Activated CD8-positive, alpha-beta memory T cell treated with anti-CD3 and anti-CD28 coated beads, Interleukin-2, amount 50 U/mL, for 1 hour (primary cell): ENCODE data around the gene CCDC127.

ENCODE experiments used
- DNase-seq: peaks from one replicate; pipeline ENCODE4 v3.0.0-alpha.2; 2020; ENCODE audit errors: extremely low read depth

CCDC127 gene

GRCh38 chr5:157801-158200 is 60.2 kb downstream of the CCDC127 start:
- DNase-seq: no peak

GRCh38 chr5:157126-157715 is 60.7 kb downstream of the CCDC127 start:
- DNase-seq: no peak

- DNase-seq: no peak
Measured at GRCh38 chr5:156411-157072, 61.4 kb downstream of the CCDC127 start.

DNA sequence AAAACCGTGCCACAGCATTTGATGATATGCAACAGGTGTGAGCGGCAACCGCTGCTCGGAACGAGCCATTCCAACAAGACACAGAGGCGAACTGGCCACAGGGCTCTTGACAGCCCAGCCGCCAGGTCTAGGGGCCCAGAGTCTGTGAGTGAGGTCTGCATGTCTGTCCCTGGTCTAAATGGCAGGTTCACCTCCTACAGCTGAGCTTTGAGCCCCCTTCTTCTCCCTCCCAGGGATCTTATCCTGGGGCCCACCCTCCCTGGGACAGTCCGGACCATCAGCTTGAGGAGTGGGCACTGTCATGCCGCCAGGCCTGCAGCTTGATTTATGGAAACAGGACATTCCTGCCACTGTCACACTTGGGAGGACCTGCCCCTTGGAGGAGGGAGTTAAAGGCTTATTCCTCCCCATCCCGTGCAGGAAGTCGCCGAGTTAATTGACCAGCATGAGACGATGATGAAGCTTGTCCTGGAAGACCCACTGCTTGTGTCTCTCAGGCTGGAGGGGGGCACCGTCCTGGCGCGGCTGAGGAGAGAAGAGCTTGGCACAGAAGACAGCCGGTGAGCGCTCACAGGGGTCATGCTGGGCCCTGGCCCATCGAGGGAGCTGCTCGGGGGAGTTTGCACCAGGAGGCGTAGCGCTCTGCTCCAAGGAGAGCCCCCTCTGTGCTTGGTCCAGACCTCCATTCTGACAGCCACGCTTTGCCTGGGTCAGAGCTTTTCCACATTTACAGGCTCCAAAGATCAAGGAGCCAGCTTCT is 62.1 kb downstream of the CCDC127 start:
- no peak for DNase-seq

DNA sequence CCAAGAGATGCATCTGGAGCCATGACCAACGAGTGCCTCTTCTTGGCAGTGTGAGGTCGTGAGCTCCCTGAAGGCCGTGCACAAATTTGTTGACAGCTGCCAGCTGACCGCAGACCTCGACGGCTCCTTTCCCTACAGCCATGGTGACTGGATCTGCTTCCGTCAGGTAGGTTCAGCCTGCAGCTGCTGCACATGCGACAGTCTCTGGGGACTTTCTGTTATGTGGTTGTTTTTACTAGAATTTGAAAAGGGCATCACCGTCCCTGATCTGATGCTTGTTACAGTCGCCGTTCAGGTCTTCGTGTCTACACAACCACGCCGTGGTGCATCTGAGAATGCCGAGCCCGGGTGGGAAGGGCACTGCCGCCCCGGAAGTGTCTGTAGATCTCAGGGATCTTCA is 63.1 kb downstream of the CCDC127 start:
- DNase-seq: no peak

GRCh38 chr5:154236-154635 is 63.7 kb downstream of the CCDC127 start:
- no peak for DNase-seq

DNA sequence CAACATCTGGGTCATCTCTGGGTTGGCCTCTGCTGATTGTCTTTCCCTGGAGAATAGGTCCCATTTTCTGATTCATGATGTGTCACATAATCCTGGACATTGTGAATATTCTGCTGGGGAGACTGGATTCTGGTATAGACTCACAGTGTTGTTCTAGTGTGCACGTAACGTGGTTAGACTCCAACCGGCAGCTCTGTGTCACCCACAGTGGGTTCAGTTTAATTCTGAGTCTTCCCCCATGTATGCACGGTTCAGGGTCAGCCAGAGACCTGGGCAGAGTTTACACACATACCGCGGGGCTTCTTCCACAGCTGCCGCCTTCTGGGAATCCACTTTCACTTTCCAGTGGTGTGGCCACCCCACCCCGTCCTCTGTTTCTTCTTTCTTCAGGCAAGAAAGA is 64.7 kb downstream of the CCDC127 start:
- no peak for DNase-seq

- no peak for DNase-seq
Measured at GRCh38 chr5:152077-152476, 65.9 kb downstream of the CCDC127 start.

DNA sequence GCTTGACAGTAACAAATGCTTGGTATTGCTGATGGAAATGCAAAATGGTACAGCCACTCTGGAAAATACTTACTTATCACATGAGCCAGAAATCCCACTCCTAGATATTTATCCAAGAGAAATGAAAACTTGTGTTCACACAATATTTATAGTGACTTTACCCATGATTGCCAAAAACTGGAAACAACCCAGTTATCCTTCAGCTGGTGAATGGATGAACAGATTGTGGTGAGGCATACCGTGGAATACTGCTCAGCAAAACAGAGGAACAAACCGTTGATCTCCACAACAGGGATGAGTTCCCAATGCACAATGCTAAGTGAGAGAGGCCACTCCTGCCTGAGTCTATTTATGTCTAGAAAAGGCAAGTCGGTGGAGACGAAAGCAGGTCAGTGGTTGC is 67.2 kb downstream of the CCDC127 start:
- no peak for DNase-seq

GRCh38 chr5:149745-150485 is 68.0 kb downstream of the CCDC127 start:
- no peak for DNase-seq

DNA sequence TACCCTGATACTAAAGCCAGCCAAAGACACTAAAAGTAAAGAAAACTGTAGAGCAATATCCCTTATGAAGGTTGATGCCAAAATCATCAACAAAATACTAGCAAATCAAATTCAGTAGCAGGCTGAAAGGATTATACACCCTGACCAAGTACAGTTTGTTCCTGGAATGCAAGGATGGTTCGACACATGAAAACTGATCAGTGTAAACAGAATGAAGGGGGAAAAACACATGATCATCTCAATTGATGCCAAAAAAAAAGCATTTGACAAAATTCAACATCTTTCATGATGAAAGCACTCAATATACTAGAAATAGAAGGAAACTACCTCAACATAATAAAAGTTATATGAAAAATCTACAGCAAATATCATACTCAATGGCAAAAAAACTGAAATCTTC is 70.2 kb downstream of the CCDC127 start:
- DNase-seq: no peak
